ENCODE results near the gene ZFP36L2.
A peak's percentile ranks its signal among the peaks of the same experiment; 100 is the strongest.

The ZFP36L2 gene

GRCh38 chr2:43226558-43226954 is at the start of gene ZFP36L2:
TSS of gene ZFP36L2 (minus strand) at chr2:43226606. CDS start at chr2:43226315, 291 bp downstream.
- peak; percentile 94 for DNase-seq

GRCh38 chr2:43274721-43275120 is 48.3 kb upstream of the ZFP36L2 start:
- no peak for DNase-seq

GRCh38 chr2:43274055-43274454 is 47.6 kb upstream of the ZFP36L2 start:
- DNase-seq = no peak

GRCh38 chr2:43273529-43273928 is 47.1 kb upstream of the ZFP36L2 start:
- no peak for DNase-seq

- no peak for DNase-seq
These were observed 44.7 kb upstream of the ZFP36L2 start for GRCh38 chr2:43270930-43271615.

GRCh38 chr2:43270461-43270860 is 44.1 kb upstream of the ZFP36L2 start:
- no peak for DNase-seq

- DNase-seq = no peak
These were observed 43.3 kb upstream of the ZFP36L2 start for GRCh38 chr2:43269706-43270105.

- DNase-seq = no peak
These were observed 42.7 kb upstream of the ZFP36L2 start for GRCh38 chr2:43269074-43269572.

GRCh38 chr2:43268066-43268953 is 41.9 kb upstream of the ZFP36L2 start:
- no peak for DNase-seq

GRCh38 chr2:43267381-43267780 is 41.0 kb upstream of the ZFP36L2 start:
- no peak for DNase-seq

- DNase-seq = no peak
These were observed 40.3 kb upstream of the ZFP36L2 start for GRCh38 chr2:43266711-43267111.

- no peak for DNase-seq
These were observed 39.0 kb upstream of the ZFP36L2 start for GRCh38 chr2:43265421-43265820.

GRCh38 chr2:43265001-43265400 is 38.6 kb upstream of the ZFP36L2 start:
- DNase-seq = no peak

- DNase-seq = no peak
These were observed 36.5 kb upstream of the ZFP36L2 start for GRCh38 chr2:43262951-43263350.

GRCh38 chr2:43262239-43262638 is 35.8 kb upstream of the ZFP36L2 start:
- DNase-seq = no peak

- no peak for DNase-seq
These were observed 33.1 kb upstream of the ZFP36L2 start for GRCh38 chr2:43259512-43259911.

- no peak for DNase-seq
These were observed 32.2 kb upstream of the ZFP36L2 start for GRCh38 chr2:43258547-43259156.

GRCh38 chr2:43255296-43255910 is 29.0 kb upstream of the ZFP36L2 start:
- DNase-seq = no peak

GRCh38 chr2:43254331-43254730 is 27.9 kb upstream of the ZFP36L2 start:
- DNase-seq = no peak

- no peak for DNase-seq
These were observed 24.8 kb upstream of the ZFP36L2 start for GRCh38 chr2:43251171-43251731.

- DNase-seq = no peak
These were observed 23.6 kb upstream of the ZFP36L2 start for GRCh38 chr2:43250015-43250414.

GRCh38 chr2:43248621-43249020 is 22.2 kb upstream of the ZFP36L2 start:
- DNase-seq = no peak

GRCh38 chr2:43246641-43247040 is 20.2 kb upstream of the ZFP36L2 start:
- no peak for DNase-seq
